NCI-H2227 treated with DMSO at 0.1 percent for 48 hours (cell line): ENCODE data around the gene EVPLL.
"Not testable (repeated sequence)": the region's sequence is repeated elsewhere in the genome, so short reads cannot be mapped to it uniquely, and the experiment has no call there.

Experiments used
- DNase-seq: peaks from one replicate; lab custom pipeline; 2025; lab: John Stamatoyannopoulos, UW

EVPLL gene

DNA sequence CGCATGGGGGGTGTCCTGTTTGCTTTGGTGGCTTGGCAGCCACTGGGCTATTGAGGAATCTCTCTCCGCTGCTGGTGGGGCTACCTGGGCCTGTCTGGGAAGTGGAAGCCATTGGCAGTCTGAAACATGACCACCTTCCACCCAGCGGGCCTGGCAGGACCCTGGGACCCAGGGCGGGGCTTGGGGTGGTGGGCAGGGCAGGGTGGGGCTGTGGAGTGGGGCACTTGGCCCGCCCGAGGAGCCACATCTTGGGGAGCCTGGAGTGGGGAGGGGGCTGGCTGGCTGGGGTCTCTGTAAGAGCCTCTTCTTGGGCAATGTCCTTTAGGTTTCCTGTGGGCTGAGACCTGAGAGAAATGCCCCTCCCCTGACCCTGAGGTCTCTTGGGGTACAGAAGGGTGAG is 48.0 kb downstream of the EVPLL start:
- not testable (repeated sequence) for DNase-seq

DNA sequence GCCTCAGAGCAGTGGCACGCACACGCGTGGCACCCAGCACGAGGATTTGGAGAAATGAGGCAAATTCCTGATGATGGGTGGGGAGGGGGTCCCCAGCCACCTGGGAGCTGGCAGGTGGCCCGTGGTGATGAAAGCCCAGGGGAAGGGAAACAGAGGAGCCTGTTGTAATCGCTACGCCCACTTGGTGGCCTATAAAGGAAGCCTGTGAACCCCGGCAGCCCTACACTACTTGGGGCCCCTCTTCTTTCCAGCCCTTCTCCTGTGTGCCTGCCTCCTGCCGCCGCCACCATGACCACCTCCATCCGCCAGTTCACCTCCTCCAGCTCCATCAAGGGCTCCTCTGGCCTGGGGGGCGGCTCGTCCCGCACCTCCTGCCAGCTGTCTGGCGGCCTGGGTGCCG is 49.1 kb downstream of the EVPLL start:
- DNase-seq = not testable (repeated sequence)

DNA sequence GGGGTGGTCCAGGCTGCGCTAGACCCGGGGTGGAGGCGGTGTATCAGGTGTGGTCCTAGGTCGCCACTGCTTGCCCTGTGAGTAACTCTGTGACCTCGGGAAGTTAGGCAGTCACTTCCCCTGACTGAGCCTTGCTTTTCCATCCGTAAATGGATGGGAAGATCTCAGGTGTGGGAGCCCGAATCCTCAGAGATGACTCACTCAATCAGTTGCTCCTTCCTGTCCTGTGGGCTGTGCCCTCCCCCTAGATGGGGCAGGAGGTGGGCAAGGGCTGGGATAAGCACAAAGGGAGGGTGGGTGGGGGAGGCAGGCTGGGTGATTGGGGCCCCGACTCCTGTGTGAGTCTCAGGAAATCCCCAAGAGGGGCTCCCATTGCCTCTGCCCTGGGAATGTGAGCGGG is 54.6 kb downstream of the EVPLL start:
- DNase-seq = not testable (repeated sequence)
